RKO (cell line): Measurements from ENCODE around the gene OOSP2.
"Not testable (repeated sequence)": the region's sequence is repeated elsewhere in the genome, so short reads cannot be mapped to it uniquely, and the experiment has no call there.

Experiments used
- DNase-seq: peaks from one replicate; pipeline ENCODE4 v3.0.0-alpha.2; 2016; ENCODE audit warnings: low spot score

Gene OOSP2

GRCh38 chr11:60040109-60040508 is at the start of gene OOSP2:
Gene OOSP2 (plus strand): TSS chr11:60040409. CDS start chr11:60040460, 51 bp downstream.
- DNase-seq: no peak

DNA sequence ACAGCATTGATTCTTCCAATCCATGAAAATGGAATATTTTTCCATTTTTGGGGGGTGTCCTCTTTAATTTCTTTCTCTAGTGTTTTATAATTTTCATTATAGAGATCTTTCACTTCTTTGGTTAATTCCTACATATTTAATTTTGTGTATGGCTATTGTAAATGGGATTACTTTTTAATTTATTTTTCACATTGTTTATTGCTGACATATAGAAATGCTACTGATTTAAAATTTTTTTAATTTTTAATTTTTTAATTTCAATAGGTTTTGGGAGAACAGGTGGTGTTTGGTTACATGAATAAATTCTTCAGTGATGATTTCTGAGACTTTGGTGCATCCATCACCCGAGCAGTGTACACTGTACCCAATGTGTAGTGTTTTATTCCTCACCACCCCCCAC is 49.8 kb upstream of the OOSP2 start:
- no peak for DNase-seq

GRCh38 chr11:59992425-59992824 is 47.8 kb upstream of the OOSP2 start:
- no peak for DNase-seq

- no peak for DNase-seq
Observed at GRCh38 chr11:59997800-59998199, 42.4 kb upstream of the OOSP2 start.

GRCh38 chr11:59999691-60000090 is 40.5 kb upstream of the OOSP2 start:
- DNase-seq: no peak

DNA sequence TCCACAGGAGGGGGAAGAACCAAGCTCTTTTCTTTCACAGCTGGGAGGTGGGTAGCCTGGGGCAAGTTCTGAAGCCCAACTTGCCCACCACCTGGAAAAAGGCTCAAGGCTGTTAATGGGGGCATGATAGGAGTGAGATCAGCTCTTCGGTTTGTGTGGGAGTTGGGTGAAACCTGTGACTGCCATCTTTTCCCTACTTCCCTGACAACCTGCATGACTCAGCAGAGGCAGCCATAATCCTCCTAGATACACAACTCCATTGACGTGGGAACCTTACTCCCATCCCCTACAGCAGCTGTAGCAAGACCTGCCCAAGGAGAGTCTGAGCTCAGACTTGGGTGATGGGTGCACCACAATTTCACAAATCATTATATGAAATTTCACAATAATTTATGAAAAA is 36.5 kb upstream of the OOSP2 start:
- DNase-seq: no peak

- DNase-seq: peak; percentile 82
Observed at GRCh38 chr11:60005360-60005759, 34.8 kb upstream of the OOSP2 start.

DNA sequence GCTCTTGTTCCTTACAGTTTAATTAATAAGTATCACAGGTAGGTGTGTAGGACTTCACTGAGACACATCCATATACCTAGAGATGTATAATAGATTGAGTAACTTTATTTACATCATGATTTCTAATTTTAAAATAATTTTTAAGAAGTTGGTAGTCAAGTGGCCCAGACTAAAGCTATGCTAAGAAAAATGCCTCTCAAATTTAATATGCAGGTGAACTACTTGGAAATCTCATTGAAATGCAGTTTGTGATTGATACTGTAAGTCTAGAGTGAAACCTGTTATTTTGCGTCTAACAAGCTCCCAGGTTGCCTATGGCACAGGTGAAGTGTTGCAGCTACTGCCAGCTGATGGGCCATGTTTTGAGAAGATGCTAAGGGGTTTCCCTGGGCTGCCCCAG is 23.3 kb upstream of the OOSP2 start, which contains the start of gene OOSP4B:
OOSP4B (plus strand) TSS at position 301 of the 400 bp plus-strand sequence.
- DNase-seq: no peak

DNA sequence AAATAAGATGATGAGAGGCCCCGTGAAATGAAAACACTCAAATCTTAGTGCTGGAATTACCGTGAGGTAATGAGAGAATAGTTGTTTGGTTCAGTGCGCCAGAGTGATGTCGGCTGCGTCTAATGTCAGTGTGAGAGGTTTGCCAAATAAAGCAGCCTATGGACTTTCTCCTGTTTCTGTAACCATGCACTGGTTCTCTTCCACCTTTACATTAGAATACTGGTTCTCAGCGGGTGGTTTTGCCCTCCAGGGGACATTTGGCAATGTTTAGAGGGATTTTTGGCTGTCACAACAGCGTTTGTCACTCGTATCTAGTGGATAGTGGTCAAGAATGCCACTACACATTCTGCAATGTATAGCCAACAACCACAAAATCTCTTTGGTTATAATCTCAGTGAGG is 22.2 kb upstream of the OOSP2 start:
- no peak for DNase-seq

GRCh38 chr11:60020376-60020775 is 19.8 kb upstream of the OOSP2 start:
- DNase-seq: not testable (repeated sequence)

- no peak for DNase-seq
Observed at GRCh38 chr11:60029015-60029632, 11.1 kb upstream of the OOSP2 start.

DNA sequence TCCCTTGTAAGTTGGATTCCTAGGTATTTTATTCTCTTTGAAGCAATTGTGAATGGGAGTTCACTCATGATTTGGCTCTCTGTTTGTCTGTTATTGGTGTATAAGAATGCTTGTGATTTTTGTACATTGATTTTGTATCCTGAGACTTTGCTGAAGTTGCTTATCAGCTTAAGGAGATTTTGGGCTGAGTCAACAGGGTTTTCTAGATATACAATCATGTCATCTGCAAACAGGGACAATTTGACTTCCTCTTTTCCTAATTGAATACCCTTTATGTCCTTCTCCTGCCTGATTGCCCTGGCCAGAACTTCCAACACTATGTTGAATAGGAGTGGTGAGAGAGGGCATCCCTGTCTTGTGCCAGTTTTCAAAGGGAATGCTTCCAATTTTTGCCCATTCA is 10.2 kb downstream of the OOSP2 start:
- DNase-seq: not testable (repeated sequence)

GRCh38 chr11:60050839-60051238 is 10.6 kb downstream of the OOSP2 start:
- DNase-seq: not testable (repeated sequence)

DNA sequence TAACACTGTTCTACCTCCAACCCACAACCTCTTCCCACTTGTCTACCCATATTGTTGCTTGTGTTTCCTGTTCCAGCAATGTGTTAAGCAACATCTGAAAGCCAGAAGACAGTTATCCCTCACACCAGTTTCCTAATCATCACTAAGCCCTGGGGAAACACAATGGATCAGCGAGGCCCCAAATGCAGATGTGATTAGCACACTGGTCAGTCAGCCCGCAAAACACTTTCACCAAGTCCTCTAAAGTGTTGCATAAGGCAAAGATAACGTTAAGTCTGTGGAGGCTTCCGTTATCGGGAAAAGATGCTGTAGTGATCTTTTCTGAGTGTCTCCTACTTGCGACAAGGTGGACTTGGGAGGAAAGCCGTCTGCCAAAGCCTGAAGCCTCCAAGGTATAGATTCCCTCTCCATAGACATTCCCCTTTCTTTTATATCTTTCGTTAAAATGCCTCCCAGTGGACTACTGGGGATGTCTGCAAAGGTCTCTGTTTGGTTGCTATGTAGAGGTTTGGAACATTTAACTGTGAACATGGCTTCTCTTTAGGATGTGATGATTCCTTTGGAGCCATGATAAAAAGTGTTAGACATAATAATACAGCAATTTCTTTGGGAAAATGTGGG is 16.2 kb downstream of the OOSP2 start, which contains the start of gene MS4A3:
MS4A3 (plus strand) TSS at position 317 of the 621 bp plus-strand sequence. CDS start 4,496 bp downstream, outside the sequence.
- no peak for DNase-seq

DNA sequence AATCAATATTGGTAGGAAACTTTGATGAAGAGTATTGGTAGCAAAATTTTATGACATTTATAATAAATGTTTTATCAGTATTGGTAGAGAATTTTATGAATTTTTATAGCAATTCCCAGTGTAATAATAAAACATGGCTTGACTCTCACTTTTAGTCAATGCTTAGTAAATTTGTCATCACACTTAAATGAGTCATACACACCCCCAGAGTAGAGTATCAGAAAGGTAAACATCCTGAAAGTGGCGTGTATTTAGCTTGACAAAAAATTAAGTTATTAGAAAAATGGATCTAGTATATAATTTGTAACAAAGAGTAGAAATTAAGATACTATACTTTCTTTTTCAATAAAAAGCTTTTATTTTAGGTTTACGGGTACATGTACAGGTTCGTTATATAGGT is 18.8 kb downstream of the OOSP2 start:
- no peak for DNase-seq

GRCh38 chr11:60059521-60060240 is 19.5 kb downstream of the OOSP2 start:
- no peak for DNase-seq

DNA sequence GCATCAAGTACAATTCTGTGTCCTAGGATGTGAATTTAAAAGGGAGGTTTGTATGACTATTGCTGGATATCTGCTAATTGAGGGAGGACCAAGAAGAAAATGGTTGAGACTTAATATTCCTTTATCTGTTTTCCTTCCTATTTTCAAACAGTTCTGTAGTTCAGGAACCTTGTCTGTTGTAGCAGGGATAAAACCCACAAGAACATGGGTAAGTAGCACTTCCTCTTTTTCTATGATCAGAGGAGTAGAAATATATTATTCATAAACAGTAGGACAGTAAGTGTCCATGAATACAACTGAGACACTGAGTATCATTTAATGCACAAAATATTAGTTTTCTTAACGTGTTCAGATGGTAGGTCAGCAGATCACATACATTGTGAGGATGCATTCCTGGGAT is 23.9 kb downstream of the OOSP2 start:
- no peak for DNase-seq

DNA sequence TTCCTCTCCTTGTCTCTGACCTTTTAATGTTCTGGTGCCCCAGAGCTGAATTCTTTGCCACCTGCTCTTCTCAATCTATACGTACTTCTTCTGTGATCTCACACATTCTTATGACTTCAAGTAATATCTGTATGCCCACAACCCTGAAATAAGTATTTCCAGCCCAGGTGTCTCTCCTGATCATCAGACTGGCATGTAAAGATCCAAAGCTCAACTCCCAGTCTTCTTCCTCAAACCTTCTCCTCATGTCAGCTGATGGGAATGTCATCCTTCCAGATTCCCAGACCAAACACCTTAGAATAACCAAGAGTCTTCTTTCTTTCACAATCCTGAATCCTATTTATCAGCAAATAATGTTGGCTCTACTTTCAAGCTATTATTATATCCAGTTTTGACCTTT is 25.6 kb downstream of the OOSP2 start:
- no peak for DNase-seq

GRCh38 chr11:60069450-60069849 is 29.2 kb downstream of the OOSP2 start:
- DNase-seq: no peak

DNA sequence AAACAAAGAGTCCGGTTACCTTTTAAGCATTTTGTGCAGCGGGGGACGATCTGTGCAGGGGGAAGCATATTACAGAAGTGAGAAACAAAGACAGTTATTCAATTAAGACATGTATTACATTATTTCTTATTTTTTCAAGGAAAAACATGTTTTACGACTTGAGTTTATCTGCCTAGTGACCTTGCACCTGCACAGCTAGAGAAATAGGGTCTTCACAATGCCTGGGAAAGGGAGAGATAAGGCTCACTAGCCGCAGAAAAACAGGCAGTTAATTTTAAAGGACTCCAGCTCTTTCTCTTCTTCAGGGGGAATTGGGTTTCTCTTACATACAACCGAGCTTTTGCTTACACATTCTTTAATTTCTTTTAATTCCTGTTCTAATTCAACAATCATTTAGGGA is 31.4 kb downstream of the OOSP2 start:
- DNase-seq: not testable (repeated sequence)

GRCh38 chr11:60077216-60077817 is 37.1 kb downstream of the OOSP2 start:
- no peak for DNase-seq

DNA sequence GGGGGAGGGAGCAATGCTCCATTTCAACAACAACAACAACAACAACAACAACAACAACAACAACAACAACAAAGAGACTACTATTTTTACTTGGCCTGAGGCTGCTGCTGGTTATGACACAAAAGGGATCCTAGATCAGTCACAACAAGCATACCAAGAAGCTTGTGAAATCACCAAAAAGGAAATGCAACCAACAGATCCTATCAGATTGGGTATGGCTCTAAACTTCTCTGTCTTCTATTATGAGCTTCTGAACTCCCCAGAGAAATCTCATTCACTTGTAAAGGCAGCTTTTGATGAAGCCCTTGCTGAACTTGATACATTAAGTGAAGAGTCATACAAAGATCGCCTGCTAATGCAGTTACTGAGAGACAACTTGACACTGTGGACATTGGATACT is 37.8 kb downstream of the OOSP2 start:
- DNase-seq: no peak

DNA sequence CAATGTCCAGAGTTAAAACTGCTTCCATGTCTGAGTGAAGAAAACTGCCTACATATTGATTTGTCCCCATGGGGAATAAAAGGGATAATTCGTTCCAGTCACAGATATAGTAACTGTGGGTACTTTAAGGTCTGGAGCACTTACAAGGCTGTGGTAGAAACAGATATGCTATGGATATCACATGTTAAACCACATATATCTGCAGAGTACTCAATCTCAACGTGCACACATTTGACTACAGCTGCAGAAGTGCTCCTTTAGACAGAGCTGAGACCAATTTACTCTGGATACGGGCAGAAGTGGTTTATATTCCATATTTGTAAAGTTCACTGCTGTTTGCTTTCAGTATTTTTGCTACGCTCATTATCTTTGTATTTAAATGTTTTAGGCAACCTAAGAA is 38.5 kb downstream of the OOSP2 start:
- DNase-seq: no peak
